Measurements from ENCODE around the gene DGLUCY. TPM values are rescaled to one million over a fixed set of nuclear protein-coding genes. Genes with fewer than 3 reads are reported as not detected.
A peak's percentile ranks its signal among the peaks of the same experiment; 100 is the strongest.

DGLUCY gene
- total and polyA plus RNA-seq, 2 experiments from 2014 or later: 44.8 to 51.3 TPM

- Histone ChIP-seq H4K20me1 (ENCODE audit: insufficient read depth, poor library complexity, severe bottlenecking) (no peaks in the 10 kb centered on the region), H3K79me2 (peaks cover 9% of the 10 kb centered on the region), H3K9me2 (replicated peaks; ENCODE audit: insufficient read depth) (no peaks in the 10 kb centered on the region), H3K27ac (peak overlapping the region; percentile 75), H3K4me1 (ENCODE audit: insufficient read depth) (peaks cover 10% of the 10 kb centered on the region), H3K4me3 (no peak overlapping the region), H3K27me3 (no peaks in the 10 kb centered on the region), H3K9me3 (ENCODE audit: low read depth) (no peaks in the 10 kb centered on the region), H2AFZ (no peak overlapping the region), H3K36me3 (replicated peaks; ENCODE audit: insufficient read depth, low read depth) (no peaks in the 10 kb centered on the region), H3K4me2 (no peak overlapping the region)
- TF ChIP-seq EZH2phosphoT487 (IDR thresholded peaks at IDR 0.05; ENCODE audit: low read depth, severe bottlenecking, unreplicated experiment) (no peak), EZH2 (IDR thresholded peaks at IDR 0.05; ENCODE audit: borderline replicate concordance) (no peak), CTCF (IDR thresholded peaks at IDR 0.05; ENCODE audit: poor library complexity) (no peak)
- no peak for DNase-seq (ENCODE audit: low spot score)
These were observed 25.9 kb downstream of the DGLUCY start for GRCh38 chr14:91139776-91140175.

- Histone ChIP-seq H2AFZ (no peak overlapping the region), H4K20me1 (ENCODE audit: insufficient read depth, poor library complexity, severe bottlenecking) (no peaks in the 10 kb centered on the region), H3K27ac (peak overlapping the region; percentile 75), H3K36me3 (replicated peaks; ENCODE audit: insufficient read depth, low read depth) (no peaks in the 10 kb centered on the region), H3K27me3 (no peaks in the 10 kb centered on the region), H3K79me2 (peaks cover 9% of the 10 kb centered on the region), H3K9me3 (ENCODE audit: low read depth) (no peaks in the 10 kb centered on the region), H3K4me2 (no peak overlapping the region), H3K9me2 (replicated peaks; ENCODE audit: insufficient read depth) (no peaks in the 10 kb centered on the region), H3K4me1 (ENCODE audit: insufficient read depth) (peaks cover 10% of the 10 kb centered on the region), H3K4me3 (no peak overlapping the region)
- 96% methylated on average over 3 of the region's 3 CpGs for WGBS (ENCODE audit: low lambda C conversion rate, missing lambda C conversion rate)
- TF ChIP-seq CTCF (IDR thresholded peaks at IDR 0.05; ENCODE audit: poor library complexity) (peak; percentile 49), EZH2phosphoT487 (IDR thresholded peaks at IDR 0.05; ENCODE audit: low read depth, severe bottlenecking, unreplicated experiment) (no peak)
- DNase-seq (ENCODE audit: low spot score): no peak
These were observed 26.8 kb downstream of the DGLUCY start for GRCh38 chr14:91140672-91141071.

GRCh38 chr14:91142214-91142668, 28.4 kb downstream of the DGLUCY start:
- 62% methylated on average over 1 of the region's 1 CpG for WGBS (ENCODE audit: low lambda C conversion rate, missing lambda C conversion rate)
- H3K4me1 ChIP-seq (ENCODE audit: insufficient read depth): peaks cover 10% of the 10 kb centered on the region
- no peaks in the 10 kb centered on the region for H3K27me3 ChIP-seq
- TF ChIP-seq EZH2 (IDR thresholded peaks at IDR 0.05; ENCODE audit: borderline replicate concordance) (no peak), CTCF (IDR thresholded peaks at IDR 0.05; ENCODE audit: poor library complexity) (no peak), EZH2phosphoT487 (IDR thresholded peaks at IDR 0.05; ENCODE audit: low read depth, severe bottlenecking, unreplicated experiment) (no peak)
- no peak for DNase-seq (ENCODE audit: low spot score)
- no peak overlapping the region for H3K27ac ChIP-seq
- no peak overlapping the region for H2AFZ ChIP-seq
- no peaks in the 10 kb centered on the region for H3K9me2 ChIP-seq (replicated peaks; ENCODE audit: insufficient read depth)
- H3K9me3 ChIP-seq (ENCODE audit: low read depth): no peaks in the 10 kb centered on the region
- H3K4me3 ChIP-seq: no peak overlapping the region
- H3K79me2 ChIP-seq: no peaks in the 10 kb centered on the region
- no peaks in the 10 kb centered on the region for H4K20me1 ChIP-seq (ENCODE audit: insufficient read depth, poor library complexity, severe bottlenecking)
- no peak overlapping the region for H3K4me2 ChIP-seq
- H3K36me3 ChIP-seq (replicated peaks; ENCODE audit: insufficient read depth, low read depth): no peaks in the 10 kb centered on the region

- H3K9me2 ChIP-seq (replicated peaks; ENCODE audit: insufficient read depth): no peaks in the 10 kb centered on the region
- no peak for DNase-seq (ENCODE audit: low spot score)
- no peaks in the 10 kb centered on the region for H3K36me3 ChIP-seq (replicated peaks; ENCODE audit: insufficient read depth, low read depth)
- no peak overlapping the region for H3K27ac ChIP-seq
- no peak overlapping the region for H2AFZ ChIP-seq
- TF ChIP-seq EZH2phosphoT487 (IDR thresholded peaks at IDR 0.05; ENCODE audit: low read depth, severe bottlenecking, unreplicated experiment) (no peak), CTCF (IDR thresholded peaks at IDR 0.05; ENCODE audit: poor library complexity) (no peak), EZH2 (IDR thresholded peaks at IDR 0.05; ENCODE audit: borderline replicate concordance) (no peak)
- H3K79me2 ChIP-seq: no peaks in the 10 kb centered on the region
- 91% methylated on average over 8 of the region's 8 CpGs for WGBS (ENCODE audit: low lambda C conversion rate, missing lambda C conversion rate)
- no peaks in the 10 kb centered on the region for H4K20me1 ChIP-seq (ENCODE audit: insufficient read depth, poor library complexity, severe bottlenecking)
- no peak overlapping the region for H3K4me3 ChIP-seq
- no peak overlapping the region for H3K4me2 ChIP-seq
- no peaks in the 10 kb centered on the region for H3K27me3 ChIP-seq
- H3K4me1 ChIP-seq (ENCODE audit: insufficient read depth): peaks cover 8% of the 10 kb centered on the region
- no peaks in the 10 kb centered on the region for H3K9me3 ChIP-seq (ENCODE audit: low read depth)
These were observed 30.0 kb downstream of the DGLUCY start for GRCh38 chr14:91143862-91144261.
